Measurements from ENCODE around the gene OVCA2. TPM values are rescaled to one million over a fixed set of nuclear protein-coding genes. Genes with fewer than 3 reads are reported as not detected.

Gene OVCA2
- total and polyA plus RNA-seq, 4 donors, result 16.1 to 30.6 (median 23.7) TPM

DNA sequence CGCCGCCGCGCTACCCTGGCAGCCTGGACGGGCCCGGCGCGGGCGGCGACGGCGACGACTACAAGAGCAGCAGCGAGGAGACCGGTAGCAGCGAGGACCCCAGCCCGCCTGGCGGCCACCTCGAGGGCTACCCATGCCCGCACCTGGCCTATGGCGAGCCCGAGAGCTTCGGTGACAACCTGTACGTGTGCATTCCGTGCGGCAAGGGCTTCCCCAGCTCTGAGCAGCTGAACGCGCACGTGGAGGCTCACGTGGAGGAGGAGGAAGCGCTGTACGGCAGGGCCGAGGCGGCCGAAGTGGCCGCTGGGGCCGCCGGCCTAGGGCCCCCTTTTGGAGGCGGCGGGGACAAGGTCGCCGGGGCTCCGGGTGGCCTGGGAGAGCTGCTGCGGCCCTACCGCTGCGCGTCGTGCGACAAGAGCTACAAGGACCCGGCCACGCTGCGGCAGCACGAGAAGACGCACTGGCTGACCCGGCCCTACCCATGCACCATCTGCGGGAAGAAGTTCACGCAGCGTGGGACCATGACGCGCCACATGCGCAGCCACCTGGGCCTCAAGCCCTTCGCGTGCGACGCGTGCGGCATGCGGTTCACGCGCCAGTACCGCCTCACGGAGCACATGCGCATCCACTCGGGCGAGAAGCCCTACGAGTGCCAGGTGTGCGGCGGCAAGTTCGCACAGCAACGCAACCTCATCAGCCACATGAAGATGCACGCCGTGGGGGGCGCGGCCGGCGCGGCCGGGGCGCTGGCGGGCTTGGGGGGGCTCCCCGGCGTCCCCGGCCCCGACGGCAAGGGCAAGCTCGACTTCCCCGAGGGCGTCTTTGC, 16.2 kb downstream of the OVCA2 start:
- 37% methylated on average over 98 of the region's 98 CpGs for WGBS
- peaks cover 10 to 39% (median 27%) of the 10 kb centered on the region in 4 donors for H3K4me1 ChIP-seq (ENCODE audit: control insufficient read depth in 4 of 4, insufficient read depth in 4 of 4, low read length in 3 of 4)
- H3K27ac ChIP-seq (ENCODE audit: low read depth in 1 of 2, low read length in 2 of 2), result peak overlapping the region in 1 of 2 donors; percentile 54
- peaks cover 0 to 3% (median 2%) of the 10 kb centered on the region in 4 donors for H3K36me3 ChIP-seq (ENCODE audit: control insufficient read depth in 4 of 4, insufficient read depth in 3 of 4, low read depth in 1 of 4, low read length in 3 of 4)
- DNase-seq (ENCODE audit: low spot score), result no peak
- H3K27me3 ChIP-seq (ENCODE audit: control insufficient read depth in 4 of 4, insufficient read depth in 4 of 4, low read length in 3 of 4), result no peaks in the 10 kb centered on the region
- H3K9ac ChIP-seq (ENCODE audit: low read depth in 1 of 2, low read length in 2 of 2), result no peak overlapping the region
- H3K9me3 ChIP-seq (ENCODE audit: control insufficient read depth in 4 of 4, low read length in 3 of 4), result no peaks in the 10 kb centered on the region
- H3K4me3 ChIP-seq (ENCODE audit: low read depth in 1 of 3, low read length in 3 of 3), result peak overlapping the region in 1 of 3 donors; percentile 64
- TF ChIP-seq RXRA (IDR thresholded peaks at IDR 0.05), result no peak
- TF ChIP-seq GABPA (IDR thresholded peaks at IDR 0.05 in 1 of 2, conservative IDR thresholded peaks at IDR 0.05 in 1 of 2), result no peak
- TF ChIP-seq FOXA1 (IDR thresholded peaks at IDR 0.05), result no peak

DNA sequence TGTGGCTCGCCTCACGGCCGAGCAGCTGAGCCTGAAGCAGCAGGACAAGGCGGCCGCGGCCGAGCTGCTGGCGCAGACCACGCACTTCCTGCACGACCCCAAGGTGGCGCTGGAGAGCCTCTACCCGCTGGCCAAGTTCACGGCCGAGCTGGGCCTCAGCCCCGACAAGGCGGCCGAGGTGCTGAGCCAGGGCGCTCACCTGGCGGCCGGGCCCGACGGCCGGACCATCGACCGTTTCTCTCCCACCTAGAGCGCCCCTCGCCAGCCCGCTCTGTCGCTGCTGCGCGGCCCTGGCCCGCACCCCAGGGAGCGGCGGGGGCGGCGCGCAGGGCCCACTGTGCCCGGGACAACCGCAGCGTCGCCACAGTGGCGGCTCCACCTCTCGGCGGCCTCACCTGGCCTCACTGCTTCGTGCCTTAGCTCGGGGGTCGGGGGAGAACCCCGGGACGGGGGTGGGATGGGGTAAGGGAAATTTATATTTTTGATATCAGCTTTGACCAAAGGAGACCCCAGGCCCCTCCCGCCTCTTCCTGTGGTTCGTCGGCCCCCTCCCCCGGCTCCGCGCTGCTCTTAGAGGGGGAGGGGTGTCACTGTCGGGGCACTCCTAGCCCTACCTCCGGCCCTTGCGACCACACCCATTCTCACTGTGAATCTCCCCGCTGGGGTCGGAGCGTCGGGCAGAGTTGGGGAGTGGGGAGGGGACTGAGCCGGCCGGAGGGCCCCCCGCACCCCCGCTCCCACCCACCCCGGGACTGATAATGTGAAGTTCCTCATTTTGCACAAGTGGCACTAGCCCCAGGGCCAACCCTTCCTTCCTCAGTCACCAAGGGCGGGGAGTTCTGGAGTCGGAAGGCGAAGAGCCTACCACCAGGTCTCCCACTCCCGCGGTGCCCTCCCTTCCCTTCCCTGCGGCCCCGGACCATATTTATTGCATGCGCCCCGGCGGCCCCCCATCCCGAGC, 17.0 kb downstream of the OVCA2 start:
- peaks cover 10 to 38% (median 24%) of the 10 kb centered on the region in 4 donors for H3K4me1 ChIP-seq (ENCODE audit: control insufficient read depth in 4 of 4, insufficient read depth in 4 of 4, low read length in 3 of 4)
- H3K4me3 ChIP-seq (ENCODE audit: low read depth in 1 of 3, low read length in 3 of 3), result peak overlapping the region in 1 of 3 donors; percentile 24
- no peak overlapping the region for H3K9ac ChIP-seq (ENCODE audit: low read depth in 1 of 2, low read length in 2 of 2)
- no peaks in the 10 kb centered on the region for H3K9me3 ChIP-seq (ENCODE audit: control insufficient read depth in 4 of 4, low read length in 3 of 4)
- no peaks in the 10 kb centered on the region for H3K27me3 ChIP-seq (ENCODE audit: control insufficient read depth in 4 of 4, insufficient read depth in 4 of 4, low read length in 3 of 4)
- DNase-seq (ENCODE audit: low spot score), result peak; percentile 86
- 18% methylated on average over 78 of the region's 78 CpGs for WGBS
- H3K27ac ChIP-seq (ENCODE audit: low read depth in 1 of 2, low read length in 2 of 2), result peak overlapping the region in 1 of 2 donors; percentile 54
- TF ChIP-seq HNF4A (conservative IDR thresholded peaks at IDR 0.05) (no peak), RAD21 (IDR thresholded peaks at IDR 0.05) (peak; percentile 63 to 78), CTCF (IDR thresholded peaks at IDR 0.05; ENCODE audit: low read depth, low read length, missing input control) (peak; percentile 78)
- H3K36me3 ChIP-seq (ENCODE audit: control insufficient read depth in 4 of 4, insufficient read depth in 3 of 4, low read depth in 1 of 4, low read length in 3 of 4), result peaks cover 0 to 3% (median 2%) of the 10 kb centered on the region in 4 donors

- Histone ChIP-seq H3K4me1 (ENCODE audit: control insufficient read depth in 4 of 4, insufficient read depth in 4 of 4, low read length in 3 of 4) (peaks cover 10 to 43% (median 28%) of the 10 kb centered on the region in 4 donors), H3K27ac (ENCODE audit: low read depth in 1 of 2, low read length in 2 of 2) (peak overlapping the region; percentile 37 to 44), H3K27me3 (ENCODE audit: control insufficient read depth in 4 of 4, insufficient read depth in 4 of 4, low read length in 3 of 4) (no peaks in the 10 kb centered on the region), H3K4me3 (ENCODE audit: low read depth in 1 of 3, low read length in 3 of 3) (no peak overlapping the region), H3K9ac (ENCODE audit: low read depth in 1 of 2, low read length in 2 of 2) (no peak overlapping the region), H3K9me3 (ENCODE audit: control insufficient read depth in 4 of 4, low read length in 3 of 4) (no peaks in the 10 kb centered on the region), H3K36me3 (ENCODE audit: control insufficient read depth in 4 of 4, insufficient read depth in 3 of 4, low read depth in 1 of 4, low read length in 3 of 4) (peaks cover 0 to 7% (median 3%) of the 10 kb centered on the region in 4 donors)
- DNase-seq (ENCODE audit: low spot score), result no peak
- TF ChIP-seq RAD21 (IDR thresholded peaks at IDR 0.05), result no peak
- TF ChIP-seq RXRA (IDR thresholded peaks at IDR 0.05), result no peak
- no peak for TF ChIP-seq CTCF (IDR thresholded peaks at IDR 0.05; ENCODE audit: low read depth, low read length, missing input control)
- TF ChIP-seq GABPA (IDR thresholded peaks at IDR 0.05 in 1 of 2, conservative IDR thresholded peaks at IDR 0.05 in 1 of 2), result no peak
- no peak for TF ChIP-seq JUND (IDR thresholded peaks at IDR 0.05)
- TF ChIP-seq YY1 (IDR thresholded peaks at IDR 0.05), result no peak
- TF ChIP-seq ZBTB33 (IDR thresholded peaks at IDR 0.05), result no peak
- no peak for TF ChIP-seq EGR1 (IDR thresholded peaks at IDR 0.05; ENCODE audit: low read depth in 2 of 2)
- no peak for TF ChIP-seq SP1 (IDR thresholded peaks at IDR 0.05)
- 77% methylated on average over 21 of the region's 21 CpGs for WGBS
Measured at GRCh38 chr17:2059547-2060384, 17.9 kb downstream of the OVCA2 start.

All from liver (tissue), 9 donors.